HepG2 (cell line): ENCODE measurements around the gene PSRC1. TPM values are rescaled to one million over a fixed set of nuclear protein-coding genes. Genes with fewer than 3 reads are reported as not detected.

Source experiments
- CBX5 ChIP-seq: sonication (generic); formaldehyde crosslinking; IDR thresholded peaks from 2 replicates; pipeline ENCODE4 v1.4.0; 2020; ENCODE audit warnings: missing genetic modification reagents, borderline replicate concordance
- FOXA3 ChIP-seq: IDR thresholded peaks from 2 replicates; pipeline ENCODE4 v1.6.1; 2016; ENCODE audit warnings: missing genetic modification reagents, missing compliant biosample characterization
- HMG20A ChIP-seq: IDR thresholded peaks from 2 replicates; pipeline ENCODE4 v1.6.1; 2016; ENCODE audit warnings: borderline replicate concordance
- PCBP2 ChIP-seq: fragments of 200-400 bp; formaldehyde crosslinking; optimal IDR thresholded peaks from 2 replicates; pipeline ENCODE3; 2018; ENCODE audit warnings: low read length, low read depth; ENCODE audit not compliant: poor library complexity, severe bottlenecking
- POGK ChIP-seq: sonication (generic); formaldehyde crosslinking; conservative IDR thresholded peaks from 2 replicates; pipeline ENCODE4 v1.8.0; 2022; ENCODE audit warnings: mild to moderate bottlenecking, moderate library complexity, missing genetic modification reagents
- TEAD3 ChIP-seq: optimal IDR thresholded peaks from 2 replicates; pipeline ENCODE3; 2016; ENCODE audit warnings: borderline replicate concordance
- TP53 ChIP-seq: sonication (generic); formaldehyde crosslinking; conservative IDR thresholded peaks from 2 replicates; pipeline ENCODE4 v1.4.0; 2020; ENCODE audit warnings: missing genetic modification reagents
- ZNF407 ChIP-seq: sonication (generic); formaldehyde crosslinking; IDR thresholded peaks from one replicate; pipeline ENCODE4 v1.5.1; 2020; ENCODE audit warnings: mild to moderate bottlenecking, missing genetic modification reagents; ENCODE audit errors: not compliant biosample characterization
- ZNF629 ChIP-seq: sonication (generic); formaldehyde crosslinking; conservative IDR thresholded peaks from 2 replicates; pipeline ENCODE4 v1.5.0; 2020; ENCODE audit warnings: missing genetic modification reagents
- ZNF777 ChIP-seq: sonication (generic); formaldehyde crosslinking; IDR thresholded peaks from 2 replicates; pipeline ENCODE4 v1.4.0; 2020; ENCODE audit warnings: missing genetic modification reagents
- polyA plus RNA-seq, 8 experiments: library from polyadenylated mRNA; depleted of rRNA in 3 of 8; stranded (reverse) in 7 of 8; unstranded in 1 of 8; fragments of >200 nt; fragmentation: Illumina TruSeq in 4 of 8; extraction: Trizol in 4 of 8; gene quantifications; 2 replicates each; pipeline versions ENCODE4 v1.2.1 to v1.2.3, GENCODE V29; 2011 to 2016; ENCODE audit warnings: low read depth in 4 of 8, missing spikeins in 1 of 8, mixed read lengths in 1 of 8; ENCODE audit not compliant: insufficient read depth in 1 of 8
- total RNA-seq, 5 experiments: library from RNA; depleted of rRNA; stranded (reverse); fragments of >200 nt; fragmentation: Illumina TruSeq; extraction: Trizol; gene quantifications; 2 replicates each; pipeline ENCODE4 v1.2.3, GENCODE V29; 2016; ENCODE audit warnings: low read depth in 1 of 5
- TF ChIP-seq, protein P1 (sequence below): fragments of 450-650 bp; IDR thresholded peaks from 2 replicates; pipeline ENCODE4 v1.6.1; 2017
- TF ChIP-seq, protein P2 (sequence below): sonication (generic); formaldehyde crosslinking; IDR thresholded peaks from 2 replicates; pipeline ENCODE4 v1.5.1; 2020; ENCODE audit warnings: missing genetic modification reagents, mild to moderate bottlenecking, borderline replicate concordance
- TF ChIP-seq, protein P3 (sequence below), 2 experiments: sonication (generic) in 1 of 2; formaldehyde crosslinking in 1 of 2; IDR thresholded peaks; 2 replicates each; pipeline versions ENCODE4 v1.5.1 to v1.6.1; 2011 to 2020; ENCODE audit warnings: borderline replicate concordance in 1 of 2, low read depth in 1 of 2, low read length in 1 of 2, mild to moderate bottlenecking in 1 of 2, missing genetic modification reagents in 1 of 2, moderate library complexity in 1 of 2

PSRC1 gene
- total and polyA plus RNA-seq, 2 of the 13 experiments (the other 11 are each of a cell fraction or from before 2014, with no cell fraction given) = 28.6 to 30.3 TPM

DNA sequence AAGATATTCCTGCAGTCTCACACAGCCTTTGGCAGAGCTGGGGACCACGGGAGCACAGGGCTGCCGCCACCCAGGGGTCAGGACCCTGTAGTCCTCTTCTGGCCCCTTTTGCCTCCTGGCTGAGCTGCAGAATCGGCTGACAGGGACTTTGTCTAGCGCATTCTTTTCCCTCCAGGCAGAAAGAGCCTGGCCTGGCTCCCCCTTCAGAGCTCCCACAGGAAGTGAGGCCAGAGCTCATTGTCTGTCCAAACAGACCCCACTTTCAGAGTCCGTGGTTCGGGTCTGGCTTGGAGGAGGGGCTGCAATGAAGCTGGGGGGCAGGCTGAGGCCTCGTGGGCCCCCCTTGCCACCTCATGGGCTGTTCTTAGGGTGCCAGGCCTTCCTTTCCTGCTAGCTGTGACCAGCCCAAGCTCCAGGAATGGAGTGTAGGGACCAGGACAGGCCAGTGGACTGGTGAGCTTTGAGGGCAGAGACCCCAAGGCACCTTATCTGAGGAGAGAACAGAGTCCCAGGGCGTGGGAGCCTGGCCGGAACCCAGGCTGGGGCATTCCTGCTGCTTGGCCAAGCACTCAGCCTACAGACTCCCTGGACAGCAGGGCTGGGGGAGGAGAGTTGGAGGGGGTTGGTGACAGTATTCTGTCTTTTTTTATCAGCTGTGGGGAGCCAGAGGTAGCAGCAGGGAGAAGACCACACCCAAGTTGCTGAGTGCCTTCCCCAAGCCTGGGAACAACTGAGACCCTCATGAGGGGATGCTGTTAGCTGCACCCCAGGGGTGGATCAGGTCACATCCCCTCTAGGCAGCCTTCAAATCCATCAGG lies 28.9 kb downstream of the PSRC1 start (continued):
- TF ChIP-seq, protein P1, sequence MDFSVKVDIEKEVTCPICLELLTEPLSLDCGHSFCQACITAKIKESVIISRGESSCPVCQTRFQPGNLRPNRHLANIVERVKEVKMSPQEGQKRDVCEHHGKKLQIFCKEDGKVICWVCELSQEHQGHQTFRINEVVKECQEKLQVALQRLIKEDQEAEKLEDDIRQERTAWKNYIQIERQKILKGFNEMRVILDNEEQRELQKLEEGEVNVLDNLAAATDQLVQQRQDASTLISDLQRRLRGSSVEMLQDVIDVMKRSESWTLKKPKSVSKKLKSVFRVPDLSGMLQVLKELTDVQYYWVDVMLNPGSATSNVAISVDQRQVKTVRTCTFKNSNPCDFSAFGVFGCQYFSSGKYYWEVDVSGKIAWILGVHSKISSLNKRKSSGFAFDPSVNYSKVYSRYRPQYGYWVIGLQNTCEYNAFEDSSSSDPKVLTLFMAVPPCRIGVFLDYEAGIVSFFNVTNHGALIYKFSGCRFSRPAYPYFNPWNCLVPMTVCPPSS = no peak
- TF ChIP-seq, protein P2, sequence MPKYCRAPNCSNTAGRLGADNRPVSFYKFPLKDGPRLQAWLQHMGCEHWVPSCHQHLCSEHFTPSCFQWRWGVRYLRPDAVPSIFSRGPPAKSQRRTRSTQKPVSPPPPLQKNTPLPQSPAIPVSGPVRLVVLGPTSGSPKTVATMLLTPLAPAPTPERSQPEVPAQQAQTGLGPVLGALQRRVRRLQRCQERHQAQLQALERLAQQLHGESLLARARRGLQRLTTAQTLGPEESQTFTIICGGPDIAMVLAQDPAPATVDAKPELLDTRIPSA = no peak
- no peak for TF ChIP-seq HMG20A (CRISPR knock-in tag)
- TF ChIP-seq, protein P3, sequence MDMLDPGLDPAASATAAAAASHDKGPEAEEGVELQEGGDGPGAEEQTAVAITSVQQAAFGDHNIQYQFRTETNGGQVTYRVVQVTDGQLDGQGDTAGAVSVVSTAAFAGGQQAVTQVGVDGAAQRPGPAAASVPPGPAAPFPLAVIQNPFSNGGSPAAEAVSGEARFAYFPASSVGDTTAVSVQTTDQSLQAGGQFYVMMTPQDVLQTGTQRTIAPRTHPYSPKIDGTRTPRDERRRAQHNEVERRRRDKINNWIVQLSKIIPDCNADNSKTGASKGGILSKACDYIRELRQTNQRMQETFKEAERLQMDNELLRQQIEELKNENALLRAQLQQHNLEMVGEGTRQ (IDR thresholded peaks at IDR 0.05; ENCODE audit: low read depth, low read length) = no peak
- TF ChIP-seq, protein P3 (CRISPR knock-in tag; IDR thresholded peaks at IDR 0.05; ENCODE audit: borderline replicate concordance) = no peak
- TF ChIP-seq ZNF629 (CRISPR knock-in tag) = no peak
- no peak for TF ChIP-seq POGK (CRISPR knock-in tag)
- TF ChIP-seq ZNF777 (CRISPR knock-in tag) = 0 out of 2 replicates have a peak, but pooled peaks have one; percentile 18
- TF ChIP-seq TP53 = no peak
- no peak for TF ChIP-seq ZNF407
- no peak for TF ChIP-seq PCBP2
- TF ChIP-seq FOXA3 = no peak
- peak; percentile 28 for TF ChIP-seq TEAD3 (CRISPR knock-in tag)
- no peak for TF ChIP-seq CBX5
